Activated naive CD4-positive, alpha-beta T cell treated with anti-CD3 and anti-CD28 coated beads for 36 hours (primary cell): ENCODE data around the gene AGPAT1. TPM values are rescaled to one million over a fixed set of nuclear protein-coding genes. Genes with fewer than 3 reads are reported as not detected.
"Not testable (repeated sequence)": the region's sequence is repeated elsewhere in the genome, so short reads cannot be mapped to it uniquely, and the experiment has no call there.

Source experiments
- CTCF ChIA-PET: fragments of 350-600 bp; sonication (Branson Sonifier 250); formaldehyde crosslinking; loops from one replicate; lab custom pipeline; 2021; ENCODE audit warnings: antibody characterized with exemption; lab: Charles Lee
- DNase-seq: peaks from one replicate; pipeline ENCODE4 v3.0.0-alpha.2; 2020
- H3K27ac Mint-ChIP-seq: one replicate; pipeline ENCODE4 v1.8.0; 2021; ENCODE audit warnings: mild to moderate bottlenecking, mixed read lengths
- H3K27me3 Mint-ChIP-seq: one replicate; pipeline ENCODE4 v1.8.0; 2021; ENCODE audit warnings: low read depth, mixed read lengths
- H3K36me3 Mint-ChIP-seq: one replicate; pipeline ENCODE4 v1.8.0; 2021; ENCODE audit warnings: low read depth, mixed read lengths
- H3K4me1 Mint-ChIP-seq: one replicate; pipeline ENCODE4 v1.8.0; 2021; ENCODE audit warnings: low read depth, mixed read lengths
- H3K4me3 Mint-ChIP-seq: one replicate; pipeline ENCODE4 v1.8.0; 2021; ENCODE audit warnings: mild to moderate bottlenecking, moderate library complexity, mixed read lengths
- H3K9me3 Mint-ChIP-seq: one replicate; pipeline ENCODE4 v1.8.0; 2021; ENCODE audit warnings: mixed read lengths
- intact Hi-C: fragments of 100-400 bp; cut with micrococcal nuclease; formaldehyde crosslinking; loops from one replicate; pipeline ENCODE4 v1.15.1; 2023
- total RNA-seq, 2 experiments: library from RNA; stranded (reverse); gene quantifications; one replicate each; pipeline ENCODE4 v1.2.3, GENCODE V29; 2021

Gene AGPAT1
- total RNA-seq, 2 experiments from 2014 or later = 25.8 to 26.5 TPM

GRCh38 chr6:32212076-32212760, 36.3 kb upstream of the AGPAT1 start:
- H3K36me3 Mint-ChIP-seq = no peaks in the 10 kb centered on the region
- no peaks in the 10 kb centered on the region for H3K27me3 Mint-ChIP-seq
- intact Hi-C loops = no loop called here
- no peak overlapping the region for H3K27ac Mint-ChIP-seq
- no peak for DNase-seq
- CTCF ChIA-PET = no interaction called here
- H3K9me3 Mint-ChIP-seq = no peaks in the 10 kb centered on the region
- H3K4me3 Mint-ChIP-seq = no peak overlapping the region
- H3K4me1 Mint-ChIP-seq = no peaks in the 10 kb centered on the region

GRCh38 chr6:32211432-32211831, 35.5 kb upstream of the AGPAT1 start:
- H3K4me1 Mint-ChIP-seq, H3K27me3 Mint-ChIP-seq, H3K27ac Mint-ChIP-seq, intact Hi-C loops, H3K36me3 Mint-ChIP-seq, H3K9me3 Mint-ChIP-seq, CTCF ChIA-PET, DNase-seq, H3K4me3 Mint-ChIP-seq: not testable (repeated sequence)

DNA sequence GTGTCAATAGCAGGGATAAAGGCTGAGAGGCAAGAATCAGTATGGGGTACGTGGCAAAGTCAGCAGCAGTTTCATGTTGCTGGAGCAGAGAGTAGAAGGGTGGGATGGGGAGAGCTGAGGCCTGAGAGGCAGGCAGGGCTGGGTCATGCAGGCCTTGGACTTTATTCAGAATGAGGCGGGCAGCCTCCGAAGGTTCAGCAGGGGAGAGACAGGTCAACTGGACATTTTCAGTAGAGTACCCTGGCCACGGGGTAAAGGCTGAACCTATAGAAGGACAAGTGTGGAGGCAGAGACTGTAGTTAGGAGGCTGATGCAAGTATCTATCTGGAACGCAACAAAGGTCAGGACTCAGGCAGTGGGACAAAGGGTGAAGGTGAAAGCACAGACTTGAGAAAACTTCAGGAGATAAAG, 34.3 kb upstream of the AGPAT1 start:
- Mint-ChIP-seq H3K27me3 (no peaks in the 10 kb centered on the region), H3K36me3 (no peaks in the 10 kb centered on the region), H3K9me3 (no peaks in the 10 kb centered on the region), H3K4me1 (no peaks in the 10 kb centered on the region), H3K27ac (no peak overlapping the region), H3K4me3 (no peak overlapping the region)
- CTCF ChIA-PET = no interaction called here
- intact Hi-C loops = no loop called here
- DNase-seq = no peak

- no peaks in the 10 kb centered on the region for H3K9me3 Mint-ChIP-seq
- CTCF ChIA-PET = no interaction called here
- intact Hi-C loops = no loop called here
- no peaks in the 10 kb centered on the region for H3K4me1 Mint-ChIP-seq
- H3K27ac Mint-ChIP-seq = no peak overlapping the region
- no peak for DNase-seq
- H3K4me3 Mint-ChIP-seq = no peak overlapping the region
- H3K27me3 Mint-ChIP-seq = no peaks in the 10 kb centered on the region
- no peaks in the 10 kb centered on the region for H3K36me3 Mint-ChIP-seq
These were observed 33.1 kb upstream of the AGPAT1 start for GRCh38 chr6:32208996-32209395.

GRCh38 chr6:32204268-32204715, 28.4 kb upstream of the AGPAT1 start:
- intact Hi-C loops = no loop called here
- no peaks in the 10 kb centered on the region for H3K27me3 Mint-ChIP-seq
- H3K36me3 Mint-ChIP-seq = no peaks in the 10 kb centered on the region
- CTCF ChIA-PET = no interaction called here
- H3K4me3 Mint-ChIP-seq = no peak overlapping the region
- H3K27ac Mint-ChIP-seq = no peak overlapping the region
- no peak for DNase-seq
- no peaks in the 10 kb centered on the region for H3K4me1 Mint-ChIP-seq
- no peaks in the 10 kb centered on the region for H3K9me3 Mint-ChIP-seq

- intact Hi-C loops = no loop called here
- Mint-ChIP-seq H3K4me1 (no peaks in the 10 kb centered on the region), H3K9me3 (no peaks in the 10 kb centered on the region), H3K36me3 (no peaks in the 10 kb centered on the region), H3K27ac (no peak overlapping the region), H3K27me3 (no peaks in the 10 kb centered on the region), H3K4me3 (no peak overlapping the region)
- CTCF ChIA-PET = no interaction called here
- DNase-seq = no peak
These were observed 27.8 kb upstream of the AGPAT1 start for GRCh38 chr6:32203426-32204267.

DNA sequence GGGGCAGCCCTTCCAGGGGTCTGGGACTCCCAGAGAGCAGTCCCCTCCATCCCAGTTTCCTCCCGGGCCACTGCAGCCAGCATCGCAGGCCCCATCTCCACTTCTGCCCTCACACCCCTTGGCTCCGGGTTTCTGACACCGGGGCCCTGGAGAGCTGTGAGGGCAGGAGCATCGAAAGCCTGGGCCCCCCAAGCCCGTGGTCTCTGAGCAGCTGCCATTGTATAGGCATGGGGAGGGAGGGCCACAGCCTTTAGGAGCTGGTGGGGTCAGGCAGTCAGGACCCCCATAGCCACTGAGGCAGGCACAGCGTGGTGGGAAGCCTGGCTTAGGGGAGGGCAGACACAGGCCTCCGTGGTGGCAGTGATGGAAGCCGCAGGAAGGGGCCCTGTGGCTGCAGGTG, 26.3 kb upstream of the AGPAT1 start:
- no peak for DNase-seq
- no peak overlapping the region for H3K27ac Mint-ChIP-seq
- H3K36me3 Mint-ChIP-seq = no peaks in the 10 kb centered on the region
- no peaks in the 10 kb centered on the region for H3K27me3 Mint-ChIP-seq
- no peaks in the 10 kb centered on the region for H3K4me1 Mint-ChIP-seq
- no peaks in the 10 kb centered on the region for H3K9me3 Mint-ChIP-seq
- H3K4me3 Mint-ChIP-seq = no peak overlapping the region
- intact Hi-C loops = no loop called here
- CTCF ChIA-PET = no interaction called here

DNA sequence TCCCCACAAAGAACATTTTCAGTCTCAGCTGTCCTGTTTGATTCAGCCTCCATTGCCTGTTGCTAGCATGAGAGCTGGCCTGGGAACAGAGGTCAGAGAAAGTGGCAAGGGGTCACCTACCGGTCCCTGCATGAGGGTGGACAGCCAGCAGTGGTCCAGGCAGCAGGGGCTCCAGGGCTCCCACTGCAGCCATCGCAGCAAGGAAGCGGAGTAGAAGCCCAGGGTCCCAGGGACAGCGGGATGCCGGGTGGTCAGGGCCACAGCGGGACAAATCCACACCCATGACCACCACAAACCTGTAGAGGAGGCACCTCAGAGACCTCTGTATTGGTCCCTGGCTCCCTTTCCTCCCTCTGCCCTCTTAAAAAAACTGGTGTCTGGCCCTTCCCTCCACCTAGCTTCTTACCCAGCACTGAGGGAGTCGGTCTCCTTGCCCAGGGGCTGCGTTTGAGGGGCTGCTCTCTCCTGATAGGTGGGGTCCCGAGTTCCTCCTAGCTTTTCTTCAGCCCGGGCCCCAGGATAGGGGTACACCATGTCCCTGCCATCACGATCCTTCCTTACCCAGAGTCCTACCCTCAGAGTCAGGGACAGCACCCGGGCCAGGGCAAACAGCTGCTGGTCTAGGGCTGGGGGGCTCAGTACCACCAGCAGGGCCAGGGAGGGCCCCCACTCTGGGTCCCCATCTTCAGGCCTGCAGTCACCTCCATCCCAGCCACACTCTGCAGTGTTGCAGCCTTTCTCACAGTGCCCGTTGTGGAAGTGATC, 25.0 kb upstream of the AGPAT1 start:
- CTCF ChIA-PET = no interaction called here
- H3K27me3 Mint-ChIP-seq = no peaks in the 10 kb centered on the region
- intact Hi-C loops = no loop called here
- H3K4me3 Mint-ChIP-seq = no peak overlapping the region
- H3K9me3 Mint-ChIP-seq = no peaks in the 10 kb centered on the region
- DNase-seq = no peak
- H3K36me3 Mint-ChIP-seq = peaks cover 1% of the 10 kb centered on the region
- H3K4me1 Mint-ChIP-seq = peaks cover 9% of the 10 kb centered on the region
- H3K27ac Mint-ChIP-seq = no peak overlapping the region

DNA sequence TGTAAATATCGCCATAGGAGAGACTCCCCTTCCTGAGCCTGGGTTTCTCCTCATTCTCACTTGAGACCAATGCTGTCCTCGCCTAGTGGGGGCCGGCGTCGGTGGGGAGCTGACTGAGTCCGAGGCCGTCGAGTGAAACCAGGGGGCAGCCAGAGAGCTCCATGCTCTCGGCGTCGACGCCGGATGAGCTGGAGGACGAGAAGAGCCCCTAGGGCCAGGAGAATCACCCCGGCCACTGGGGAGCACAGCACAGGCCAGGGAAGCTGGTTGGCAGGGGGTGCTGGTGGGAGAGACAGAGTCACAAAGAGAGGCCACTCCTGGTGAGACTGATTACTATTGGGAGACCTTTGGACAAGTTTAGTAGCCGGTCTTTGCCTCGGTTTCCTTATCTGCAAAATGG, 23.0 kb upstream of the AGPAT1 start:
- Mint-ChIP-seq H3K27me3 (no peaks in the 10 kb centered on the region), H3K36me3 (peaks cover 1% of the 10 kb centered on the region), H3K4me1 (peaks cover 23% of the 10 kb centered on the region), H3K4me3 (no peak overlapping the region), H3K9me3 (no peaks in the 10 kb centered on the region), H3K27ac (no peak overlapping the region)
- intact Hi-C loops = loop anchor here (5.0 to 10.0 kb wide), 4 partner anchors 653 to 1006 kb away; partner anchors contain the start of genes ATP6V1G2, DDX39B, HSD17B8 and MICB
- no peak for DNase-seq
- CTCF ChIA-PET = no interaction called here

- intact Hi-C loops = loop anchor here (5.0 to 10.0 kb wide), 4 partner anchors 654 to 1006 kb away; partner anchors contain the start of genes ATP6V1G2, DDX39B, HSD17B8 and MICB
- no peak overlapping the region for H3K4me3 Mint-ChIP-seq
- CTCF ChIA-PET = interaction anchor here (0.6 kb wide), 1 partner anchor 58 kb away, joined by 3 read pairs; no protein-coding TSS in a partner anchor
- H3K36me3 Mint-ChIP-seq = peaks cover 1% of the 10 kb centered on the region
- DNase-seq = no peak
- no peaks in the 10 kb centered on the region for H3K9me3 Mint-ChIP-seq
- H3K27me3 Mint-ChIP-seq = no peaks in the 10 kb centered on the region
- no peak overlapping the region for H3K27ac Mint-ChIP-seq
- peaks cover 28% of the 10 kb centered on the region for H3K4me1 Mint-ChIP-seq
These were observed 22.4 kb upstream of the AGPAT1 start for GRCh38 chr6:32198345-32198696.

DNA sequence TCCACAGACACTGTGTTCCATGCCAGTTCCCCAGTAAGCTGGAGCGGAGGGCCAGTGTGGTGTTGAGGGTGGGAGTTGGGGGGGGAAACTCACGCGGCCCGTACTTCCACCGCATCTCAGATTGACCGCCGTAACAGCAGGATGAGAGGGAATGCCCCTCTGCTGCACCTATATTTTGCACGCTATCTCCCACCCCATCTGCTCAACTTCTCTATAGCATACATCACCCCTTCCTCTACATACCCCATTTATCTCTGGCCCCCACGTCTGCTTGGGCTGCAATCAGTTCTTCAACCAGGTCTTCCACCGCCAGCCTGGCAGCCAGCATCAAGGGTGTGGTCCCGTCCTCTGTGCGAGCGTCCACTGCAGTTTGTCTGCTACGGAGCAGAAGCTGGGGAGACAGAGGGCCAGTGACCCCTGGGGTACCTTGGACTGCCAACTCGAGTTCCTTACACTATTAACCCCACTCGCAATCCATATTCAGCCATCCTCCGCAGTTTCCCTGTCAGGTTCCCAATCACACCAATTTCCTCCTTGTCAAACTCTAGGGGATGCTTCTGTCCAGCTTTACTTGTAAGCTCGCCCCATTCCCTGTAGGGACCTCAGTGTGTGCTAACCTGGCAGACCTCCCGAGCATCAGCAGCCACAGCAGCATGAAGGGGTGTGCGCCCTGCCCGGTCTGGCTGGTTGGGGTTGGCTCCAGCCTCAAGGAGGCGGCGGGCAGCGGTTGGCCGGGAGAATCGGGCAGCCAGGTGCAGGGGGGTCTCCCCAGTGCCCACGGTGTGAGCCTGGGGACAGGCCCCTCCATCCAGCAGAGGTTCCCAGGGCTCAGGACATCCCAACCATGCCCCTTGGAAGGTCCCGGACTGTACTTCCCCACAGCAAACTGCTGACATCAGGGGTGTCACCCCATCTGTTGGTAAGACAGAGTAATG, 21.1 kb upstream of the AGPAT1 start:
- Mint-ChIP-seq H3K4me1 (peaks cover 32% of the 10 kb centered on the region), H3K4me3 (peak overlapping the region; percentile 97), H3K27me3 (no peaks in the 10 kb centered on the region), H3K9me3 (no peaks in the 10 kb centered on the region), H3K27ac (peak overlapping the region; percentile 98), H3K36me3 (peaks cover 1% of the 10 kb centered on the region)
- DNase-seq = no peak
- CTCF ChIA-PET = interaction anchor here (0.7 kb wide), 1 partner anchor 177 kb away, joined by 3 read pairs; no protein-coding TSS in a partner anchor
- intact Hi-C loops = loop anchor here (5.0 to 10.0 kb wide), 4 partner anchors 652 to 1008 kb away; partner anchors contain the start of genes ATP6V1G2, DDX39B, HSD17B8 and MICB
